GM21717 (cell line): Measurements from ENCODE around the gene GFAP.
A peak's percentile ranks its signal among the peaks of the same experiment; 100 is the strongest.
"Not testable (repeated sequence)": the region's sequence is repeated elsewhere in the genome, so short reads cannot be mapped to it uniquely, and the experiment has no call there.

Experiments used
- ATAC-seq: cut with Tn5 transposase; IDR thresholded peaks from one replicate; pipeline ENCODE4 v1.9.1; 2021; ENCODE audit warnings: mild to moderate bottlenecking, moderate library complexity; ENCODE audit not compliant: unreplicated experiment

The GFAP gene

DNA sequence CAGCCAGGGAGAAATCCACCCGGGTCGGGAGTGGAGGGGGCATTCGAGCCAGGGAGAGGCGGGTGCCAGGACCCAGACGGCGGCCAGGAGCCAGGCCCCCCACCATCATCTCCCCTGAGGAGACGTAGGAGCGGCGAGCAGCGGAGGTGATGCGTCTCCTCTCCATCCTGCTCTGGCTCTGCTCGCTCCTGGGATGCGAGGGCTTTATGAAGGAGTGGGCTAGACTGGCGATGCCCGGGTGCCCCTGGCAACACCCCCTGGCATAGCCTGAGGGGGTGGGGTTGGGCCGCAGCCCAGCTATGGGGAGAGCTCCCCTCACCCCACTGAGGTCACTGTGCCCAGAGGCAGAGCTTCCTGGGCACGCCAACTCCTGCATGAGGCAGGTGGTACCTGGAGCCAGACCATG, at the start of gene GFAP:
Gene GFAP (minus strand): TSS at position 180 of the 406 bp plus-strand sequence. CDS start 14 bp downstream, at position 166.
- no peak for ATAC-seq

DNA sequence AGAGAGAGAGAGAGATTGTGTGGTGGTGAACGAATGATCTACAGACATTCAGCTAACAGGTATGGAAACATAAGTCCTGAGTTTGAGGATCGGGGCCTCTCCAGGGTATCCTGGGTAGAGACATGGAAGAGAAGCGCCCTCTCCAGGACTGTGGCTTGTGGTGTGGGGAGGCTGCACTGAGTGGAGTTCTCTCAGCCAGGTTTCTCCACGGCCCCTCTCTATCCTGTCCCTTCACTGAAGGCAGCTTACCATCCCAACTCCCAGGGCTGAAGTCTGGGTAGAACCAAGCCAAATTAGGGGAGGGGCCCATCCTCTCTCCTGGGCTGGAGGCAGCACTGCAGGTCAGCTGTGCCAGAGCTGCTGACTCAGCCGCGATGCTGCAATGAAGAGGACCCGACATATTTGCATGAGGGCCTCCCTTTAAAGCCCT, 46.6 kb upstream of the GFAP start:
- ATAC-seq = no peak

DNA sequence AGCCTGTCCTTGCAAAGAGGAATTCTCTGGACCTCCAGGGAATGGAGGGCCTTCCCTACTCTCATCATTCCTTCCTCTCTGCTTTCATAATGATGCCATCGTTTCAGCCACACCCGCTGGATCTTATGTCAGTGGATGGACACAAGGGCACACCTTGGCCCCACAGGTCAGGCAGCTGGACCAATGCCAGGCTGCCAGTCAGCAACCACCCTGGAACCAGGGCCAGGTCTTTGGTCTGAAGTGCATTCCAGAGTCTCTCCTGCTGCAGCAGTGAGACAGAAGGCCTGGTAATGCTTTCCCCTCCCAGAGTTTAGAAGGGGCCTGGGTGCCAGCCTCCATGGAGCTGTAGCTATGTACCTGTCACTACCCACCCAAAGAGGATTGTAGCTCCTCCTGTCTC, 45.4 kb upstream of the GFAP start:
- ATAC-seq = no peak

DNA sequence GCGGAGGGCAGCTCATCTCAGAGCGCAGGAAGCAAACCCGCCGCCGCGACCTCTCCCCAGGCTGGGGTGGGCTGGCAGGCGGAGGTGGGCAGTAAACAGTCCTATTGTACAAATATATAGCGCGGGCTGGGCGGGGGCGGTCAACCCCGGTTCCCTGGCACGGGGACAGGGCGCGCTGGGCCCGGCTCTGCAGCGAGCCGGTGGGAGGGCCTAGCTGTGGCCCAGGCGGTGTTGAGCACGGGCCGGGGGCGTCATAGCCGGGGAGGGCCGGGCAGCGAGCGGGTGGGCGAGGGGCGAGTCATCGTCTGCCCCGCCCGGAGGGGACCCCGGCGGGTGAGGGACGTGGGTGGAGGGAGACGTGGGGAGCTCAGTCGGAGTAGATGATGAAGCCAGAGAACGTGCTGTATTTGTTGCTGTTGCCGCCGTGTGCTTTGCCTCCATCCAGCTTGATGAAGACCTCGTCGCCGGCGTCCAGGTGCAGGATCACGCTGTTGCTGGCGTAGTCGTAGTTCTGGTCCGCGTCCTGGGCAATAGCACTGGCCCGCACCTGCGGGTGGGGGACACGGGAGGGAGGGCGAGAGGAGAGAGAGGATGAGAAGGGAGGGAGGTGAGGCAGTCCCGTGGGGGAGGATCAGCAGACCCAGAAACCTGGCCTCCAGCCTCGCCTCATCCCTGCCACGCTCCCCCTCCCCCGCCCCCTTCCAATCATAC, 44.7 kb upstream of the GFAP start:
- ATAC-seq = no peak

DNA sequence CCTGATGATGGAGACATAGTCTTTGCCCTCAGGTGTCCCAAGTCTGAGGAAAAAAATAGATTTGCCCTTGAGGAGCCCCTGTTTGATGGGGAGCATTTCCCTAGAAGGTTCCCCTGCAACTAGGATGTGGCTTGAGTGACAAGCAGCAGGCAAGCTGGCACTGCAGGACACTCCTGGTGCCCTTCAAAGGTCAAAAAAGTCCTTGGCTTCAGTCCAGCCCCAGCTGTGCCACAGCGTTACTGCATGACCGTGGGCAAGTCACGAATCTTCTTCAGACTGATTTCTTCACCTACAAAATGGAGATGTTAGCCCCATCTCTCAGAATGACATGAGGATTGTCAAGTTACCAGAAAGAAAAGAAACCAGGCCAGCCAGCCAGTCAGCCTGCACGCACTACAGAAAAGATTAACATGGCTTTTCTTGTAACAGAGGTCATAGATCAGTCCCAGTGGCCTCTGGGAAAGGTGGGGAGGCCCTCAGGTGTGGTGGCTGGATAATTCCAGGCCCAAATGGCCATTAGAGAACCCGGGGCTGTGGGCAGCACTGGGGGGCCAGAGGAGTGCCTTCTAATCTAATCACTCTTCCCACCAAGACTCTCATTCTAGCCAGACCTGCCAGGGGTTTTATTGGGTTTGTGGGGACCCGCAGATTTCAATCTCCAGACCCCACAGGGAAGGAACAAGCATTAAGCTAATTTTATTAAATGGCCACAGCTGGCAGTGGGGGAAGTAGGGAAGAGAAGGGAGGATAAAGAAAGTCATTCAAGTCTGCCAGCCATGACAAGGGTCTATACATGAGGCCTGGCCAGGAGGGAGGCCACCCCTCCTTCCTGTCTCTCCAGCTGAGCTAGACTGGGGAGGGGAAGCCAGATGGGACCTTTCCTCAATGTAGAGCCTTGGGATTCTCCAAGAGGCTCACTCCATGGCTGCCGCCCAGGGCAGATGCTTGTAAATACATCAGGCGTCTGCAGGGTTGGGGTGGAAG, 42.0 kb upstream of the GFAP start:
- no peak for ATAC-seq

DNA sequence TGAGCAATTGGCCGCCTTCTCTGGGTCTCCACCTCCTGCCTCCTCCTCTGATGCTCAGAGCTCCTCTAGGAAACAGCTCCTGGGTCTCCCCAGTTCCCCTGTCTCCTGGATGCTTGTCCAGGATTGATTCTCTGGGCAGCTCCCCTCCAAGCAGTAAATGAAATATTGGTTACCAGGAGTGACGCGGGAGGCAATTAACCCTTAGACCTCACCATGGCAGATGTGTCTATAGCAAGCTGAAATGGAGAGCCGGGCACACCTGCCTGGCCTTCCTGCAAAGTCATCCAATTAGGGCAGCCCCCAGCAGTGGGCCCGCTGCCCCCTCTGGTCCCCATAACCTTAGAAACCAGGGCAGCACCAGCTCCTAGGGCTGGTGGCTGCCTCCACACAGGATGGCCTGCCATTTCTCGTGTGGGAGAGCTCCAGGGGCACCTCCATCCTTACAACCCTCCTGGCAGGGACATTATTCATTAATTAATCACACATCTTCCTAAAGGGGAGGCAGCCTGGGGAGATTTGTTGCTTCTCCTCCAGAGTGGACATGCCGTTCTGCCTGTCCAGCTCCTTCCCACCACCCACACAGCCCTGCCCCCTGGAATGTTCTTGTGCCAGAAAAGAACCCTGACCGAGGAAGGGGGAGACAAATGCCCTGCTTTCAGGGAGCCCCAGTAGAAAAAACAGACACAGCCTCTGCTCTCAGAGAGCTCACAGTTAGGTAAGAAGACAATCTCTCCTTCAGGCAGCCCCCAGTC, 40.5 kb upstream of the GFAP start:
- ATAC-seq = no peak

DNA sequence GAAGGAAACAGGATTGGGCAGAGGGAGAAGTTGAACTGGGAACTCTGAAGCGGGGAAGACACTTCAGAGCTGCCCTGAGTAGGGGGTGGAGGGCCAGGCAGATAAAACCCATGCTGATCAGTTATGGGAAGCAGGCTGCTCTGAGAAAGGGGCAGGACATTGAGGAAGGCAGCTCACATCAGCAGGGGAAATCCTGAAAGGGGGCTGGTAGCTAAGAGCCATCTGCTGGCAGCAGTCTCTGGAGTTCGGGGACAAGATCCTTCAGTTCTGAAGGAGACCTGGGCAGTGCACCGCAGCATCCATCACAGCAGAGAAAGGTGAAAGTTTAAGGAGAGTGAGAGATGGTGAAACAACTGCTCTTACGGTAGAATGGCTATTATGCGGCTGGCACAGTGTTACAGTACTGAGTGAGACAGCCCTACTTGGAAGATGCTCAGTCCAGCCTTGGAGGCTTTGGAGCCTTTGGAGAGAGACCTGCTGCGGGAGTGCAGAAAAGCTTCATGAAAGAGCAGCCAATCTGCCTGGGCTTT, 37.7 kb upstream of the GFAP start:
- no peak for ATAC-seq

DNA sequence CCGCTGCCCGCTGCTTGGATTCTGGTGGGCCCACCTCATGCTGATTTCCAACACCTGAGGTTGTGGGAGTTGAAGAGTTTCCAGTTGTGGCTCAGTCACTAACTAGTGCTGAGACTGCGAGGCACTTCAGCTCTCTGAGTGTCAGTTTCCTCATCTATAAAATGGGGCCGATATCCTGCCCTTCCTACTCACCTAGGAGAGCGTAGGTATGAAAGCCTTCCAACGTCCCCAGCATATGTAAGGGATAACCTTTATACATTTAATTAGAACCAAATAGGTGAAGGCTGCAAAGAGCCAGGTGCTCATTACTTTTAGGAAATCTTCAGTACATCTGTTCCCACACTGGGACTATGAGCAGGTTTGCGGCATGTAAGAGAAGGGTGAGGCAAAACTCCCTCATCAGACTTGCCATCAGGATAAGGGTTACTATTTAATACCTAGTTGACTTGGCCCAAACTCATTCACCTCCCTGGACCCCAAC, 33.1 kb upstream of the GFAP start:
- peak; percentile 18 for ATAC-seq

DNA sequence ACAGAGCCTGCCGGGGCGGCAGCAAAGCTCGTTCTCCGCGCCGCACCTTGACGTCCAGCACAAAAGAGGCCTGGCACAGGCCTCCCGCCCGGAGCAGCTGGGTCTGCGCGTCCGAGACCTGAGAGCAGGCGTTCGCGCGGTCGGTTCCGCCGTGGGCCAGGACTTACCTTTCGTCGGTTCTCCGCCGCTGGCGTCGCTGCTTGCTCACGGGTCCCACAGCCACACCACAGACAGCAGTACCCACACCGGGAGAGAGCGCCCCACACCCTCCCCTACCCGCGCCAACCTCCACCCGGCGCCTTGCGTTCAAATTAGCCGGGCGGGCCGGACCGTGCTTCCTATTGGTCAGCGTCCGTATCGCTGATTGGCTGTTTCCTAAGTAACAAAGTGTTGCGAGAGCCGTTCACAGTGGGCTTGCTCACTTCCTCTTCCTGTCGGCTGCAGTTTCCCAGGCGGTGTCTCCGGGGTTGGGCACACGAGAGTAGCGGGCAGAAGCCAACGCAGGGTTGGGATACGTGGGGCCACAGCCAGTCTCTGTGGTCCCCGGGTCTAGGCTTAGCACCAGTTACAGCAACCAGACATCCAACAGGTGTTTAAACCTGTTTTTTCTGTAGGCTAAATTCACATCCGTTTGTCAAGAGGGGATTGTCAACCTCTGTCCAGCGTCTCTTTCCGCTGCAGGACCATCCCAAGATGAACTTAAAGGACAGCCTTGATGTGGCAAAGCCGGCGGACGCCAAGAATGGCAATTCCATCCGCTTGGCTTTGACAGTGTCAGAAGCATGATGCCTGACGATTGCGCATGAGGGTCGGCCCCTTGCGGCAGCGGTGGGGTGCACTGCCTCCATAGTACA, 32.4 kb upstream of the GFAP start, which contains the start of gene KIF18B:
Gene KIF18B (minus strand): TSS at position 313 of the 854 bp plus-strand sequence. CDS start 11,429 bp downstream, outside the sequence.
- peak; percentile 79 for ATAC-seq

DNA sequence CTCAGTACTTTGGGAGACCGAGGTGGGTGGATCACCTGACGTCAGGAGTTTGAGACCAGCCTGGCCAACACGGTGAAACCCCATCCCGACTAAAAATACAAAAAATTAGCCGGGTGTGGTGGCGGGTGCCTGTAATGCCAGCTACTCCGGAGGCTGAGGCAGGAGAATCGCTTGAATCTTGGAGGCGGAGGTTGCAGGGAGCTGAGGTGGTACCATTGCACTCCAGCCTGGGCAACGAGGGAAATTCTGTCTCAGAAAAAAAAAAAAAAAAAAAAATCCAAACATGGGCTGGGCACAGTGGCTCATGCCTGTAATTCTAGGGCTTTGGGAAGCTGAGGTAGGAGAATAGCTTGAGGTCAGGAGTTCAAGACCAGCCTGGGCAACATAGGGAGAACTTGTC, 30.4 kb upstream of the GFAP start:
- ATAC-seq = not testable (repeated sequence)

DNA sequence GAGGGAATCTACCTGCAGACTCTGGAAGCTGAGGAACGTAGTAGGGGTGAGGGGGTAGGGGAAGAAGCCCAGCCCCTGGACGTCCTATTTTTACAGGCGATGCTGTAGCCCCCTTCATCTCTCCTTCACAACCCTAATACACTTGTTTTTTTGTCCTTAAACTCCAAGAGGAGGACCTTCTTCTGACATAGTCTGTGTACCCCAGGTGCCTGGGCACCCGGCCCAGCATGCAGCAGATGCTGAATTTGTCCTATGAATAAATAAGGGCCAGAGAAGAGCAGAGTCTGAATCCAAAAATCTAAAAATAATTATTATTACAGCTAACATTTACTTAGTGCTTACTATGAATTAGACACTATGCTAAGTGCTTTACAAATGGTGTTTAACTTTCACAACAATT, 27.2 kb upstream of the GFAP start:
- ATAC-seq = no peak

DNA sequence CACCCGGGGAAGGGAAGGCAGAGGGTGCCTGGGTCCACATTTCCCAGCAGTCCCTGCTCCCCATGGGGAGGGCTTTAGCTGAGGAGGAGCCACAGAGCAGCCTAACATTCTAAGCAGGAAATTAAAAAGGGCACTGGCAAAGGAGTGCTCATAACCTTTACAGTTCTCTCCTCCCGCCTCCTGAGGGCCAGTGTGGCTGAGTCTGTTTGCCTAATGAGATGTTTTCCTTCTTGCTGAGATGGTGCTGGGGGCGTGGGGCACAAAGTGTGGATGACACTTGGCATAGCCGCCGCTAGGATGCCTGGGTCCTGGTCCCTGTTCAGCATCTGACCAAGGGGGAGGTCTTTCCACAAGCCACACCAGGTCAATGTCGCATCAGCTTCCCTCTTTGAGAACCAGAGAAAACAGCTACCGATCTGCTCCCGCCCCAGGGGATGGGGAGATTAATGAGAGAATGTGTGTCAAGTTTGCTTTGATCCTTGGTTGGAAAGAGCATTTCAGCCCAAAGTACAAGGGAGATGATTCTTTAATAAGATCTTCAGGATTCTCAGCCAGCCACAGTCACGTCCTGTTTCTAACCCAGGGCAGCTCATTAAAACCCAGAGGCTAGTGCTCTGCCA, 26.5 kb upstream of the GFAP start:
- no peak for ATAC-seq

DNA sequence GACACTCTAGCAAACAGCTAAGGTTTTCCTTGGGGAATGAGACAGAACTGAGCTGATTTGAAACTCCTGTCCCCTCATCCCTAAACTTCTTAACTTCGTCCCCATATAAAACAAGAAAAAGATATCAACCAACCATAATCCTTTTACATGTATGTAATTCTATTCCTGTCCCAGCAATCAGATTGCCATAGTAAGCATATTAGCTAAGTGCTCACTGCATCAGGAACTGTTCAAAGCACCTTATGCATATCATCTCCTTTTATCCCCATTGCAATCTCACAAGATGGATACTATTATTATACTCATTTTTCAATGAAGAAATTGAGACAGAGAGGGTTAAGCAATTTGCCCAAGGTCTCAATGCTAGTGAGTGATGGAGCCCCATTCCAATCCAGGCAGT, 25.5 kb upstream of the GFAP start:
- ATAC-seq = no peak

DNA sequence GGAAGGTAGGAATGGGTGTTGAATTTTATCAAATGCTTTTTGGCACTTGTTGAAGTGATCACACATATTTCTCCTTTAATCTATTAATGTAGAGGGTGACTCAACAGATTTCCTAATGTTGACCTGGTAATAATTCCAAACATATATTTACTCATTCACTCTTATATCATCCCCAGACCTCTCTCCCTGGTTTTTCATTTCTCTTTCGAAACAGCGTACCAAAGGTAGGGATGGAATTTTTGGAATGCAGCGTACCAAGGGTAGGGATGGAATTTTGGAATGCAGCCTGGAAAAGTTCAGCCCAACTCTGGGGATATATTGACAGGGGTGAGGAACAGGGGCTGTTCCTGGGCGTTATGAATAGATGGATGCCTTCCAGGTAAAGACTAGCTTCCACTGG, 25.0 kb upstream of the GFAP start:
- no peak for ATAC-seq

DNA sequence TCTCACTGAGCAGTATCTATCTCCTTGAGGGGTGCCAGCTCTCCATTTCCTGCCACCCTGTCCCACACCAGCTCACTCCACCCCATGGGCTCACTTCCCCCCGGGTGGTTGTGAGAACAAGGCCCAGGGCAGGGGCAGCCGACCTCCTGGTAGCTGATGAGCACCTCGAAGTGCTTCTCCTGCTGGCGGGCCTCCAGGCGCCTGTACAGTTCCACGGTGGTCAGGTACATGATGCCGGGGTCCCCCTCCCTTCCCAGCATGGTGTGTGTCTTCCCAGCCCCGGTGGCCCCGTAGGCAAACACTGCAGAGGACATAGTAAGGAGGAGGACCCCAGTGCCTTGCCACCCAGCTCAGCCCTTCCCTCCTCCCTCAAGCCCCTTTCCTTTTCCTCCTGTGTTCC, 19.8 kb upstream of the GFAP start:
- no peak for ATAC-seq

DNA sequence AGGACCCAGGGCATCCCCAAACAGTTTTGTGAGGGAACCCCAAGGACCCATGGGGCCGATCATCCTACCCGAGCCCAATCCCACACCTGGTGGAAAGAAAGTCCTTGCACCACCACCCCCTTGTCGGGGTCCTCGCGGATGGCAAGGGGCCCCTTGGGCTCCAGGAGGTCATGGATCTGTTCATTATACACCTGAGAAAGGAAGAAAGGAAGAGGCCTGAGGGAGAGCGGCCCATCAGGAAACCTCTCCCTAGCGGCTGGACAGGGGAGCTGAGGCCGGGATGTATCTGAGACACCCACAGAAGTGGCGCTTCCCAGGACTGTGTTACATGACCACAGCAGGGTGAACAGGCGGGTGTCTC, 19.4 kb upstream of the GFAP start:
- no peak for ATAC-seq

DNA sequence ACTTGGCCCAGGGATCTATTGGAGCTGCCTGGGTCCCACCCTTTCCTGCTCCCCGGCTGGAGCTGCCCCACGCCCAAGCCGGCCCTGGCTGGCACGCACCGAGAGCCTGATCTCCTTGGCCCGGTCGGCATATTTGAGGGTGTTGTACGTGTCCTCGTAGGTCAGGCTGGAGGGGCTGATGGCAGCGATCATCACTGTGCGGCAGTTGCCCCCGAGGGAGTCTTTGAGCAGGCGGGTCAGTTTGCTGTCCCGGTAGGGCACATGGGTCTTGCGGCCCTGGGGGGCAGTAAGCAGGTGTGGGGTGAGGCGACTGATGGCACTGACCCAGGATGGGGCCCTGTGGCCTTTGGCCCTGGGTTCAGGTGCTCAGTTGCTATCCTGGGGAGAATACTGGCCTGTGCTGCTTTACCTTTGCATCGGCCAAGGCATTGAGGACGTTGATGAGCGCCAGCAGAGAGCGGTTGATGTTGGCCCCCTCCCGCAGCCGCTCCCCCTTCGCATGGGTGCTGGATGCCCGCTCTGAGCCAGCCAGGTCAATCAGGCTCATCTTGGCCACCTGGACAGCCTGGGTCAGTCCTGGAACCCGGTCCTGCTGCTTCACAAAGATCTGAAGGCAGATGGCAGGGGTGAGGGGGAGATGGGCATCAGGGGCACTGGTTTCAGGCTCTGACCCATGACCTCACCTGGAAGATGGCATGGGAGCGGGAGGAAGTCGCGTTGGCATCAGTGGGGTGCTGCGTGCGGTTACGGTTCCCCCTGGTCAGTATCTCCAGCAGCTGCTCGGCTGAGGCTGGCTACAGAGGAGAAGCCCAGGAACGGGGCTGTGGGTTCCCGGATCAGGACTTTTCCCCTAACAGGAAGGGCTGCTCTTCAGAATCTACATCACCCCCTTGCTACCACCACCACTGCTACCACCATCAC, 18.8 kb upstream of the GFAP start:
- ATAC-seq = no peak

DNA sequence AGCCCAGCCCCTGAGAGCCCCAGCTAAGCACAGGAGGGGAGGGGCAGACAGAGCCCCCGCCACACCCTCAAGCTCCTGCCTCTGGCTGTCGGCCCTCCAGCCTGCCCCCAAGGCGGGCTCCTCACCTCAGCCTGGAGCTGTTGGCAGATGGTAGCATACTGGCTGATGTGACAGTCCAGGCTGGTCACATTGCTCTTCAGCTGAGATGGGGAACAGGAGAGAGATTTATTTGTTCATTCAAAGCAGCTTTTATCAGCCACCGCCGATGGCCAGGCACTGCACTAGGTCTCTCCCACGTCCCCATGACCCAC, 17.4 kb upstream of the GFAP start:
- ATAC-seq = no peak
